HepG2 (cell line): ENCODE results near the gene GOLGA8N. TPM values are rescaled to one million over a fixed set of nuclear protein-coding genes. Genes with fewer than 3 reads are reported as not detected.

Source experiments
- ATAC-seq: fragments of 200-7000 bp; cut with Tn5 transposase; 3 replicates; pipeline ENCODE4 v1.9.1; 2020; ENCODE audit warnings: mild to moderate bottlenecking, moderate library complexity
- BruUV-seq: library from RNA; stranded (reverse); fragments of 400-500 nt; replicated peaks from 2 replicates; lab custom pipeline; 2021; lab: Mats Ljungman, UMichigan
- CTCF ChIA-PET: fragments of 300-600 bp; formaldehyde crosslinking; extraction: SDS; loops from one replicate; lab custom pipeline; 2021; ENCODE audit warnings: low total read pairs, inconsistent platforms, low intra/inter-chr PET ratio; lab: Yijun Ruan, JAX
- POLR2A ChIA-PET: fragments of 350-600 bp; sonication (Branson Sonifier 250); formaldehyde crosslinking; loops from one replicate; lab custom pipeline; 2020; ENCODE audit warnings: antibody characterized with exemption, inconsistent platforms; lab: Yijun Ruan, JAX
- DNase-seq: peaks from one replicate; pipeline ENCODE4 v3.0.0-alpha.2; 2015; ENCODE audit warnings: low spot score
- FAIRE-seq: peaks from 3 replicates; lab custom pipeline; 2011; peaks lifted over from hg19 to GRCh38; lab: Jason Lieb, UNC
- H2AFZ ChIP-seq: one replicate; pipeline ENCODE4 v1.6.1; 2011; ENCODE audit warnings: low read length, inconsistent platforms
- H3K27ac ChIP-seq: fragments of 300-600 bp; 3 replicates; pipeline ENCODE4 v1.8.0; 2011; ENCODE audit warnings: mixed run types, mild to moderate bottlenecking, mixed read lengths, low read length, inconsistent platforms; ENCODE audit not compliant: insufficient read depth; ENCODE audit errors: extremely low read length
- H3K27me3 ChIP-seq, 2 experiments: fragments of 200-600 bp in 1 of 2; 2 replicates in 1 of 2; 3 replicates in 1 of 2; pipeline versions ENCODE4 v1.6.0 to v1.8.0; 2011; ENCODE audit warnings: low read length in 2 of 2, mild to moderate bottlenecking in 2 of 2, moderate library complexity in 2 of 2, inconsistent platforms in 1 of 2; ENCODE audit not compliant: insufficient read depth in 2 of 2, control insufficient read depth in 1 of 2
- H3K36me3 ChIP-seq, 2 experiments: fragments of 200-600 bp in 1 of 2; replicated peaks in 1 of 2; 2 replicates in 1 of 2; 3 replicates in 1 of 2; pipeline versions ENCODE4 v1.5.1 to v1.8.0; 2011; ENCODE audit warnings: low read length in 2 of 2, inconsistent platforms in 1 of 2; ENCODE audit not compliant: insufficient read depth in 2 of 2, control insufficient read depth in 1 of 2
- H3K4me1 ChIP-seq: 2 replicates; pipeline ENCODE4 v1.5.1; 2012; ENCODE audit warnings: low read length, inconsistent platforms; ENCODE audit not compliant: insufficient read depth
- H3K4me2 ChIP-seq: 2 replicates; pipeline ENCODE4 v1.6.0; 2011; ENCODE audit warnings: low read depth, low read length, inconsistent platforms
- H3K4me3 ChIP-seq, 3 experiments: fragments of 200-600 bp in 1 of 3; sonication (generic), shearing (Covaris generic) in 1 of 3; replicated peaks in 1 of 3; 2 replicates each; pipeline ENCODE4 v1.5.1; 2011 to 2016; ENCODE audit warnings: low read length in 3 of 3, inconsistent platforms in 2 of 3, low read depth in 2 of 3, mild to moderate bottlenecking in 2 of 3, control low read depth in 1 of 3, mixed read lengths in 1 of 3; ENCODE audit not compliant: insufficient read depth in 1 of 3
- H3K79me2 ChIP-seq: one replicate; pipeline ENCODE4 v1.6.1; 2011; ENCODE audit warnings: low read length, inconsistent platforms; ENCODE audit not compliant: insufficient read depth
- H3K9ac ChIP-seq: 2 replicates; pipeline ENCODE4 v1.6.0; 2011; ENCODE audit warnings: mild to moderate bottlenecking, low read depth, low read length, inconsistent platforms; ENCODE audit not compliant: insufficient read depth
- H3K9me3 ChIP-seq: 2 replicates; pipeline ENCODE4 v1.5.1; 2012; ENCODE audit warnings: mild to moderate bottlenecking, low read length
- H4K20me1 ChIP-seq: 2 replicates; pipeline ENCODE4 v1.6.0; 2011; ENCODE audit warnings: inconsistent platforms, mild to moderate bottlenecking, low read length, moderate library complexity; ENCODE audit not compliant: insufficient read depth
- ARNTL ChIP-seq: sonication (generic); formaldehyde crosslinking; IDR thresholded peaks from 2 replicates; pipeline ENCODE4 v1.4.0; 2020; ENCODE audit warnings: mild to moderate bottlenecking, missing genetic modification reagents
- HHEX ChIP-seq: IDR thresholded peaks from 2 replicates; pipeline ENCODE4 v1.6.1; 2016; ENCODE audit warnings: control low read depth
- MZF1 ChIP-seq: sonication (generic); formaldehyde crosslinking; IDR thresholded peaks from 2 replicates; pipeline ENCODE4 v1.8.1; 2023; ENCODE audit warnings: mild to moderate bottlenecking, missing genetic modification reagents, borderline replicate concordance
- PCBP2 ChIP-seq: fragments of 200-400 bp; formaldehyde crosslinking; optimal IDR thresholded peaks from 2 replicates; pipeline ENCODE3; 2018; ENCODE audit warnings: low read length, low read depth; ENCODE audit not compliant: poor library complexity, severe bottlenecking
- ZFP62 ChIP-seq: sonication (generic); formaldehyde crosslinking; IDR thresholded peaks from 2 replicates; pipeline ENCODE4 v1.4.0; 2020; ENCODE audit warnings: missing genetic modification reagents
- ZNF772 ChIP-seq: sonication (generic); formaldehyde crosslinking; IDR thresholded peaks from 2 replicates; pipeline ENCODE4 v1.5.0; 2020; ENCODE audit warnings: mild to moderate bottlenecking, missing genetic modification reagents
- WGBS: methylation state at CpG from one replicate; pipeline ENCODE4 v1.1.6; 2017; ENCODE audit warnings: low lambda C conversion rate; 5-methylcytosine and 5-hydroxymethylcytosine counted together
- in situ Hi-C: cut with HindIII; loops from 2 replicates; pipeline ENCODE4 v1.10.0; 2017; ENCODE audit warnings: low pct_unique_long_range_greater_than_20kb; ENCODE audit not compliant: extremely low pct_ligation_motif_present
- intact Hi-C: fragments of 100-400 bp; cut with micrococcal nuclease; formaldehyde crosslinking; loops from one replicate; pipeline ENCODE4 v1.10.0; 2022; ENCODE audit not compliant: unreplicated experiment
- polyA plus RNA-seq, 8 experiments: library from polyadenylated mRNA; depleted of rRNA in 3 of 8; stranded (reverse) in 7 of 8; unstranded in 1 of 8; fragments of >200 nt; fragmentation: Illumina TruSeq in 4 of 8; extraction: Trizol in 4 of 8; gene quantifications; 2 replicates each; pipeline versions ENCODE4 v1.2.1 to v1.2.3, GENCODE V29; 2011 to 2016; ENCODE audit warnings: low read depth in 4 of 8, missing spikeins in 1 of 8, mixed read lengths in 1 of 8; ENCODE audit not compliant: insufficient read depth in 1 of 8
- total RNA-seq, 5 experiments: library from RNA; depleted of rRNA; stranded (reverse); fragments of >200 nt; fragmentation: Illumina TruSeq; extraction: Trizol; gene quantifications; 2 replicates each; pipeline ENCODE4 v1.2.3, GENCODE V29; 2016; ENCODE audit warnings: low read depth in 1 of 5
- TF ChIP-seq, protein P1 (sequence below): sonication (generic); formaldehyde crosslinking; IDR thresholded peaks from 2 replicates; pipeline ENCODE4 v1.5.0; 2020; ENCODE audit warnings: missing genetic modification reagents
- TF ChIP-seq, protein P2 (sequence below): sonication (generic); formaldehyde crosslinking; IDR thresholded peaks from 2 replicates; pipeline ENCODE4 v1.4.0; 2020; ENCODE audit warnings: missing genetic modification reagents
- TF ChIP-seq, protein P3 (sequence below): sonication (generic); formaldehyde crosslinking; IDR thresholded peaks from 2 replicates; pipeline ENCODE4 v1.9.0; 2021; ENCODE audit warnings: mild to moderate bottlenecking, missing genetic modification reagents

GOLGA8N gene
- total and polyA plus RNA-seq, 2 of the 13 experiments (the other 11 are each of a cell fraction or from before 2014, with no cell fraction given): 0.66 to 2.1 TPM

DNA sequence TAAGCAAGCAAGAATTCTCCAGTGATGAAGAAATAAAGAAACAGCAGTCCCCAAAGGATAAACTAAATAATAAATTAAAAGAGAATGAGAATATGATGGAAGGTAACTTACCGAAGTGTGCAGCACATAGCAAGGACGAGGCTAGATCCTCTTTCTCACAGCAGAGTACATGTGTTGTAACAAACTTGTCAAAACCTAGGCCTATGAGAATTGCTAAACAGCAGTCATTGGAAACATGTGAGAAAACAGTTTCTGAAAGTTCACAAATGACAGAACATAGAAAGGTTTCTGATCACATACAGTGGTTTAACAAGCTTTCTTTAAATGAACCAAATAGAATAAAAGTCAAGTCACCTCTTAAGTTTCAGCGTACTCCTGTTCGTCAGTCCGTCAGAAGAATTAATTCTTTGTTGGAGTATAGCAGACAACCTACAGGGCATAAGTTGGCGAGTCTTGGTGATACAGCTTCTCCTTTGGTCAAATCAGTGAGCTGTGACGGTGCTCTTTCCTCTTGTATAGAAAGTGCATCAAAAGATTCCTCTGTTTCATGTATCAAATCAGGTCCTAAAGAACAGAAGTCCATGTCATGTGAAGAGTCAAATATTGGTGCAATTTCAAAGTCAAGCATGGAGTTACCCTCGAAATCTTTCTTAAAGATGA lies 43.8 kb downstream of the GOLGA8N start:
- no peak overlapping the region for H3K4me3 ChIP-seq
- H3K36me3 ChIP-seq: peaks cover 8 to 46% of the 10 kb centered on the region in 2 experiments
- no peaks in the 10 kb centered on the region for H4K20me1 ChIP-seq
- H2AFZ ChIP-seq: no peak overlapping the region
- no peaks in the 10 kb centered on the region for H3K79me2 ChIP-seq
- in situ Hi-C loops: no loop called here
- intact Hi-C loops: no loop called here
- no peak overlapping the region for H3K4me2 ChIP-seq
- WGBS: 98% methylated on average over 8 of the region's 8 CpGs
- H3K9ac ChIP-seq: no peak overlapping the region
- TF ChIP-seq PCBP2 (no peak), ZNF772 (CRISPR knock-in tag) (no peak), MZF1 (CRISPR knock-in tag) (no peak), HHEX (no peak), ARNTL (no peak)
- ChIA-PET POLR2A (no interaction called here), CTCF (no interaction called here)
- no peaks in the 10 kb centered on the region for H3K27me3 ChIP-seq
- no peak for FAIRE-seq
- H3K4me1 ChIP-seq: no peaks in the 10 kb centered on the region
- no peaks in the 10 kb centered on the region for H3K9me3 ChIP-seq
- no peak for DNase-seq
- no peak overlapping the region for H3K27ac ChIP-seq
- BruUV-seq: TSS peak; percentile 35
- ATAC-seq: no peak

- Histone ChIP-seq H3K4me2 (no peak overlapping the region), H3K27me3 (no peaks in the 10 kb centered on the region), H3K27ac (no peak overlapping the region), H3K9me3 (no peaks in the 10 kb centered on the region), H4K20me1 (no peaks in the 10 kb centered on the region), H3K36me3 (peaks cover 8 to 46% of the 10 kb centered on the region in 2 experiments), H2AFZ (no peak overlapping the region), H3K79me2 (no peaks in the 10 kb centered on the region), H3K9ac (no peak overlapping the region), H3K4me3 (no peak overlapping the region), H3K4me1 (no peaks in the 10 kb centered on the region)
- ChIA-PET CTCF (no interaction called here), POLR2A (no interaction called here)
- TF ChIP-seq ZFP62 (CRISPR knock-in tag): no peak
- TF ChIP-seq, protein P1, sequence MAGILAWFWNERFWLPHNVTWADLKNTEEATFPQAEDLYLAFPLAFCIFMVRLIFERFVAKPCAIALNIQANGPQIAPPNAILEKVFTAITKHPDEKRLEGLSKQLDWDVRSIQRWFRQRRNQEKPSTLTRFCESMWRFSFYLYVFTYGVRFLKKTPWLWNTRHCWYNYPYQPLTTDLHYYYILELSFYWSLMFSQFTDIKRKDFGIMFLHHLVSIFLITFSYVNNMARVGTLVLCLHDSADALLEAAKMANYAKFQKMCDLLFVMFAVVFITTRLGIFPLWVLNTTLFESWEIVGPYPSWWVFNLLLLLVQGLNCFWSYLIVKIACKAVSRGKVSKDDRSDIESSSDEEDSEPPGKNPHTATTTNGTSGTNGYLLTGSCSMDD (CRISPR knock-in tag): no peak
- TF ChIP-seq, protein P2, sequence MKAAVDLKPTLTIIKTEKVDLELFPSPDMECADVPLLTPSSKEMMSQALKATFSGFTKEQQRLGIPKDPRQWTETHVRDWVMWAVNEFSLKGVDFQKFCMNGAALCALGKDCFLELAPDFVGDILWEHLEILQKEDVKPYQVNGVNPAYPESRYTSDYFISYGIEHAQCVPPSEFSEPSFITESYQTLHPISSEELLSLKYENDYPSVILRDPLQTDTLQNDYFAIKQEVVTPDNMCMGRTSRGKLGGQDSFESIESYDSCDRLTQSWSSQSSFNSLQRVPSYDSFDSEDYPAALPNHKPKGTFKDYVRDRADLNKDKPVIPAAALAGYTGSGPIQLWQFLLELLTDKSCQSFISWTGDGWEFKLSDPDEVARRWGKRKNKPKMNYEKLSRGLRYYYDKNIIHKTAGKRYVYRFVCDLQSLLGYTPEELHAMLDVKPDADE: no peak
- TF ChIP-seq, protein P3, sequence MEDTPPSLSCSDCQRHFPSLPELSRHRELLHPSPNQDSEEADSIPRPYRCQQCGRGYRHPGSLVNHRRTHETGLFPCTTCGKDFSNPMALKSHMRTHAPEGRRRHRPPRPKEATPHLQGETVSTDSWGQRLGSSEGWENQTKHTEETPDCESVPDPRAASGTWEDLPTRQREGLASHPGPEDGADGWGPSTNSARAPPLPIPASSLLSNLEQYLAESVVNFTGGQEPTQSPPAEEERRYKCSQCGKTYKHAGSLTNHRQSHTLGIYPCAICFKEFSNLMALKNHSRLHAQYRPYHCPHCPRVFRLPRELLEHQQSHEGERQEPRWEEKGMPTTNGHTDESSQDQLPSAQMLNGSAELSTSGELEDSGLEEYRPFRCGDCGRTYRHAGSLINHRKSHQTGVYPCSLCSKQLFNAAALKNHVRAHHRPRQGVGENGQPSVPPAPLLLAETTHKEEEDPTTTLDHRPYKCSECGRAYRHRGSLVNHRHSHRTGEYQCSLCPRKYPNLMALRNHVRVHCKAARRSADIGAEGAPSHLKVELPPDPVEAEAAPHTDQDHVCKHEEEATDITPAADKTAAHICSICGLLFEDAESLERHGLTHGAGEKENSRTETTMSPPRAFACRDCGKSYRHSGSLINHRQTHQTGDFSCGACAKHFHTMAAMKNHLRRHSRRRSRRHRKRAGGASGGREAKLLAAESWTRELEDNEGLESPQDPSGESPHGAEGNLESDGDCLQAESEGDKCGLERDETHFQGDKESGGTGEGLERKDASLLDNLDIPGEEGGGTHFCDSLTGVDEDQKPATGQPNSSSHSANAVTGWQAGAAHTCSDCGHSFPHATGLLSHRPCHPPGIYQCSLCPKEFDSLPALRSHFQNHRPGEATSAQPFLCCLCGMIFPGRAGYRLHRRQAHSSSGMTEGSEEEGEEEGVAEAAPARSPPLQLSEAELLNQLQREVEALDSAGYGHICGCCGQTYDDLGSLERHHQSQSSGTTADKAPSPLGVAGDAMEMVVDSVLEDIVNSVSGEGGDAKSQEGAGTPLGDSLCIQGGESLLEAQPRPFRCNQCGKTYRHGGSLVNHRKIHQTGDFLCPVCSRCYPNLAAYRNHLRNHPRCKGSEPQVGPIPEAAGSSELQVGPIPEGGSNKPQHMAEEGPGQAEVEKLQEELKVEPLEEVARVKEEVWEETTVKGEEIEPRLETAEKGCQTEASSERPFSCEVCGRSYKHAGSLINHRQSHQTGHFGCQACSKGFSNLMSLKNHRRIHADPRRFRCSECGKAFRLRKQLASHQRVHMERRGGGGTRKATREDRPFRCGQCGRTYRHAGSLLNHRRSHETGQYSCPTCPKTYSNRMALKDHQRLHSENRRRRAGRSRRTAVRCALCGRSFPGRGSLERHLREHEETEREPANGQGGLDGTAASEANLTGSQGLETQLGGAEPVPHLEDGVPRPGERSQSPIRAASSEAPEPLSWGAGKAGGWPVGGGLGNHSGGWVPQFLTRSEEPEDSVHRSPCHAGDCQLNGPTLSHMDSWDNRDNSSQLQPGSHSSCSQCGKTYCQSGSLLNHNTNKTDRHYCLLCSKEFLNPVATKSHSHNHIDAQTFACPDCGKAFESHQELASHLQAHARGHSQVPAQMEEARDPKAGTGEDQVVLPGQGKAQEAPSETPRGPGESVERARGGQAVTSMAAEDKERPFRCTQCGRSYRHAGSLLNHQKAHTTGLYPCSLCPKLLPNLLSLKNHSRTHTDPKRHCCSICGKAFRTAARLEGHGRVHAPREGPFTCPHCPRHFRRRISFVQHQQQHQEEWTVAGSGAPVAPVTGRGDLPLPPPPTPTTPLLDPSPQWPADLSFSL (CRISPR knock-in tag): no peak
- no TSS peak for BruUV-seq
- FAIRE-seq (no peak), ATAC-seq (no peak), DNase-seq (no peak)
- 100% methylated on average over 1 of the region's 1 CpG for WGBS
- in situ Hi-C loops (no loop called here), intact Hi-C loops (no loop called here)
Observed at GRCh38 chr15:32637704-32638103, 44.4 kb downstream of the GOLGA8N start.
